Upper lobe of right lung (tissue), 1 donor: ENCODE data around the gene LBH. TPM values are rescaled to one million over a fixed set of nuclear protein-coding genes. Genes with fewer than 3 reads are reported as not detected.

Experiments
- ATAC-seq: fragments of 200-7000 bp; cut with Tn5 transposase; one replicate; pipeline ENCODE4 v1.9.1; 2020; ENCODE audit warnings: mild to moderate bottlenecking, moderate library complexity
- DNase-seq: peaks from one replicate; pipeline ENCODE4 v3.0.0-alpha.2; 2020
- H3K27ac ChIP-seq: fragments of 200-600 bp; one replicate; pipeline ENCODE4 v1.8.0; 2022
- H3K27me3 ChIP-seq: fragments of 200-600 bp; one replicate; pipeline ENCODE4 v1.8.0; 2022; ENCODE audit warnings: mild to moderate bottlenecking
- H3K36me3 ChIP-seq: fragments of 200-600 bp; one replicate; pipeline ENCODE4 v1.8.0; 2022
- H3K4me1 ChIP-seq: fragments of 200-600 bp; one replicate; pipeline ENCODE4 v1.8.0; 2022
- H3K4me3 ChIP-seq: fragments of 200-600 bp; one replicate; pipeline ENCODE4 v1.8.0; 2022; ENCODE audit warnings: mild to moderate bottlenecking
- H3K9me3 ChIP-seq: fragments of 200-600 bp; one replicate; pipeline ENCODE4 v1.8.0; 2022
- intact Hi-C: fragments of 100-400 bp; cut with DNase I; formaldehyde crosslinking; loops from one replicate; pipeline ENCODE4 v1.11.0; 2022
- total RNA-seq: library from RNA; stranded (reverse); fragmentation: NEBNext Ultra II Directional; extraction: Animal tissue kit (Norgen Biotek cat#: 25700); gene quantifications from one replicate; pipeline ENCODE4 v1.2.1, GENCODE V29; 2021
- TF ChIP-seq, protein P1 (sequence below): fragments of 200-600 bp; IDR thresholded peaks from one replicate; pipeline ENCODE4 v1.8.0; 2022; ENCODE audit warnings: antibody characterized with exemption
- donor health status: DM: no; HTN: yes; CAD: no; lungs with severe emphysema.

The LBH gene
- total RNA-seq, 1 donor from 2014 or later, result 272 TPM

- H3K4me3 ChIP-seq, result no peak overlapping the region
- no peaks in the 10 kb centered on the region for H3K27me3 ChIP-seq
- ATAC-seq (no peak), DNase-seq (no peak)
- peaks cover 40% of the 10 kb centered on the region for H3K4me1 ChIP-seq
- peak overlapping the region; percentile 17 for H3K27ac ChIP-seq
- TF ChIP-seq, protein P1, sequence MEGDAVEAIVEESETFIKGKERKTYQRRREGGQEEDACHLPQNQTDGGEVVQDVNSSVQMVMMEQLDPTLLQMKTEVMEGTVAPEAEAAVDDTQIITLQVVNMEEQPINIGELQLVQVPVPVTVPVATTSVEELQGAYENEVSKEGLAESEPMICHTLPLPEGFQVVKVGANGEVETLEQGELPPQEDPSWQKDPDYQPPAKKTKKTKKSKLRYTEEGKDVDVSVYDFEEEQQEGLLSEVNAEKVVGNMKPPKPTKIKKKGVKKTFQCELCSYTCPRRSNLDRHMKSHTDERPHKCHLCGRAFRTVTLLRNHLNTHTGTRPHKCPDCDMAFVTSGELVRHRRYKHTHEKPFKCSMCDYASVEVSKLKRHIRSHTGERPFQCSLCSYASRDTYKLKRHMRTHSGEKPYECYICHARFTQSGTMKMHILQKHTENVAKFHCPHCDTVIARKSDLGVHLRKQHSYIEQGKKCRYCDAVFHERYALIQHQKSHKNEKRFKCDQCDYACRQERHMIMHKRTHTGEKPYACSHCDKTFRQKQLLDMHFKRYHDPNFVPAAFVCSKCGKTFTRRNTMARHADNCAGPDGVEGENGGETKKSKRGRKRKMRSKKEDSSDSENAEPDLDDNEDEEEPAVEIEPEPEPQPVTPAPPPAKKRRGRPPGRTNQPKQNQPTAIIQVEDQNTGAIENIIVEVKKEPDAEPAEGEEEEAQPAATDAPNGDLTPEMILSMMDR, result no peak
- intact Hi-C loops, result no loop called here
- H3K36me3 ChIP-seq, result no peaks in the 10 kb centered on the region
- no peaks in the 10 kb centered on the region for H3K9me3 ChIP-seq
These were observed 38.4 kb downstream of the LBH start for GRCh38 chr2:30269771-30270145.

- Histone ChIP-seq H3K27me3 (no peaks in the 10 kb centered on the region), H3K36me3 (no peaks in the 10 kb centered on the region), H3K4me1 (peaks cover 45% of the 10 kb centered on the region), H3K27ac (peak overlapping the region; percentile 17), H3K9me3 (no peaks in the 10 kb centered on the region), H3K4me3 (no peak overlapping the region)
- DNase-seq (no peak), ATAC-seq (no peak)
- intact Hi-C loops, result no loop called here
- TF ChIP-seq, protein P1, result no peak
These were observed 38.8 kb downstream of the LBH start for GRCh38 chr2:30270166-30270565.

DNA sequence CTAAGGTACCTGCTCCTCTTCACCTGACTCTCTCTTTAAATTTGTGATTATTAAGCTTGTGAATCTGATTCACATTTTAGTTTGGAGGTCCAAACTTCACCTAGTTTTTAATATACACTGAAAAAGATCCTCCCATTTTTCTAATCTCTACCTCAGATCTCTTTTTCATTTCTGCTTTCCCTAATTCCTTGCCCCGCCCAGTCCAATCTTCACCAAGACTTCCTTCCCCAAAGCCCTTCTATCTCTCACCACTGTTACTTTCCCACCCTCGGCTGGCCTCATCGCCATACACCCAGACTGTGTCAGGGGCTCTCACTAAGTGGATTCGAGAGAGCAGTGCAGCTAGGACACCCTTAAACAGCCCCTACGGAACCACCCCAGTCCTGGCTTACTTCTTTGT, 40.0 kb downstream of the LBH start:
- Histone ChIP-seq H3K36me3 (no peaks in the 10 kb centered on the region), H3K4me3 (no peak overlapping the region), H3K9me3 (no peaks in the 10 kb centered on the region), H3K27ac (no peak overlapping the region), H3K27me3 (no peaks in the 10 kb centered on the region), H3K4me1 (peaks cover 36% of the 10 kb centered on the region)
- TF ChIP-seq, protein P1, result no peak
- DNase-seq (no peak), ATAC-seq (no peak)
- intact Hi-C loops, result no loop called here

- intact Hi-C loops, result no loop called here
- peaks cover 30% of the 10 kb centered on the region for H3K4me1 ChIP-seq
- no peaks in the 10 kb centered on the region for H3K9me3 ChIP-seq
- H3K4me3 ChIP-seq, result no peak overlapping the region
- TF ChIP-seq, protein P1, result no peak
- no peak for ATAC-seq
- H3K36me3 ChIP-seq, result no peaks in the 10 kb centered on the region
- no peak overlapping the region for H3K27ac ChIP-seq
- no peaks in the 10 kb centered on the region for H3K27me3 ChIP-seq
- no peak for DNase-seq
These were observed 41.0 kb downstream of the LBH start for GRCh38 chr2:30272286-30272685.

DNA sequence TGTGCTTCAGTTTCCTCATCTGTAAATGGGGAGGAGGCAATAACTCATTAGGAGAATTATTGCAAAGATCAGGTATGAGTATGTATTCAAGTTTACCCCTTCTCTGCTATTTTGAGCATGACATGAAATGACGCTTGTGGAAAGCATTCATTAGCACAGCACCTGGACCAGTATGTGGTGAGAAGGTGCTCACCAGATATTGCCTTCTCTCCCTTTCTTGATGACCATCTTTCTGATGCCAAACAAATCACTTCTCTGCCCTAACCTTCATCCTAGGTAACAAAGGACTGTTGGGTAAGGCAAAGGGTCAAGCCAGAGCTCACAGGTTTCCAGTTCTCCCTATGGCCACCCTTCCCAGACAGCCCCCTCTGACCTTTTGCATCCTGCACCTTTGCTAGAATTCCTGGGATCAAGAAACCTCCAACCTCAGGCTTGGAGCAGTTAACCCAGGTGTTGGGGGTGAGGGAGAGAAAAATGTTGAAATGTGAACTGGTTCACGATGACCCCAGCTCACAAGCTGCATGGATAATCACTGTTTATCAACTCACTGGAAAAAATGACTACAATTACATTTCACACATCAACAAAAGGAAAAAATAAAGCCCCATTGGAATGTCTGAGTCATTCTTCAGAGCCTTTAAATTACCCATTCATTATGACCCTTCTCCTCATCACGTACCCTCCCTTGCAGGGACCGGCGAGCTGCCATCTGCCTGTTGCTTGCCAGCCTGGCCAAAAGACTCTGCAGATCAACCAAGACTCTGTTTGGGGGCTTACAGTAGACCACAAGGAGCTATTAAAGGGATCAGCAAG, 41.6 kb downstream of the LBH start:
- DNase-seq, result no peak
- Histone ChIP-seq H3K27me3 (no peaks in the 10 kb centered on the region), H3K36me3 (no peaks in the 10 kb centered on the region), H3K9me3 (no peaks in the 10 kb centered on the region), H3K4me3 (no peak overlapping the region), H3K27ac (no peak overlapping the region), H3K4me1 (peaks cover 23% of the 10 kb centered on the region)
- TF ChIP-seq, protein P1, result no peak
- intact Hi-C loops, result no loop called here
- no peak for ATAC-seq
